NT2/D1 (cell line): ENCODE data around the gene PCOLCE2.

ENCODE experiments used
- YY1 ChIP-seq: IDR thresholded peaks from 2 replicates; pipeline ENCODE4 v1.6.1; 2011; ENCODE audit not compliant: insufficient read length, insufficient read depth
- ZNF274 ChIP-seq: IDR thresholded peaks from 2 replicates; pipeline ENCODE4 v1.6.1; 2011; ENCODE audit warnings: mild to moderate bottlenecking, low read depth, low read length

- TF ChIP-seq YY1 (no peak), ZNF274 (no peak)
These were observed 94.4 kb downstream of the PCOLCE2 start for GRCh38 chr3:142794508-142794907.
